ENCODE results near the gene FRMPD4.

FRMPD4 gene

DNA sequence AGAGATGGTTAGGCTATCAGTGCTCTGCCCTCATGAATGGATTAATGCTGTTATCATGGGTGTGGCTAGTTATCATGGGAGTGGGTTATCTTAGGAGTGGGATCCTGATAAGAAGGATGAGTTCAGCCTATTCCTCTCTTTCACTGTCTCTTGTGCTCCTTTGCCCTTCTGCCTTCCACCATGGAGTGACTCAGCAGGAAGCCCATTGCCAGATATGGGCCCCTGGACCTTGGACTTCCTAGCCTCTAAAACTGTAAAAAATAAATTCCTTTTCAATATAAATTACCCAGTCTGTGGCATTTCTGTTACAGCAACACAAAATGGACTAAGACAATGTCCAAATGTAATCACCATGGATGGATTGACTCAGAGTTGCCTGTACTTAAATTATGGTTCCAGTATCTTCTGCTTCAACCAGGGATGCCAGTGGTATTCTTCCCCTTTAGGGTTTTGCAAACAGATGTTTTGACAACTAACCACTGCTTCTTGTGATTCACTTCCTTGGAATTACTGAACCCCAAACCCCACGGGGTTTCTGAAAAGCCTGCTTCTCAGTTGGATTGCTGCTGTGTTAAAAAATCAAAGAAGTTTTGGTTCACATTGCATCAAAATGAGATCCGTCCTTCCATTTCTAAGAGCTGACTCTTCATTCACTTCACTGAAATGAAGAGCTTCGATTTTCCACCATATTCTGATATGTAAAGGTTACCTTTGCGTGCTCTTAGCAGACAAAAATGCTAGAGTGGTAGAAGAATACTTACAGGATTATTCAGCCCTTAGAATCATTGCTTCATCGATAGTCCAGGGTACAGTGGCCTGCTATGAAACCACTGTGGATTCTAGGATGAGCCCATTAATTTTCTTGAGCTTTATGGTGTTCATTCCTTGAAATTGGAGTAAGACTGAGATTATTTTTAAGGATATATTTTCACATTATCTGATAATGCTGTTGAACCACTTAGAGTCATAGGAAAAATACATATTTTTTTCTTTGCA lies 107.7 kb downstream of the FRMPD4 start:
- TF ChIP-seq ARNTL (CRISPR knock-in tag; IDR thresholded peaks at IDR 0.05; ENCODE audit: borderline replicate concordance, low read depth) (no peak), ZNF565 (CRISPR knock-in tag; conservative IDR thresholded peaks at IDR 0.05; ENCODE audit: low read depth) (no peak), ZNF8 (CRISPR knock-in tag; IDR thresholded peaks at IDR 0.05) (no peak), CSDC2 (CRISPR knock-in tag; IDR thresholded peaks at IDR 0.05) (no peak), GLIS3 (CRISPR knock-in tag; IDR thresholded peaks at IDR 0.05) (no peak), BACH2 (CRISPR knock-in tag; IDR thresholded peaks at IDR 0.05; ENCODE audit: borderline replicate concordance) (no peak), ZNF70 (CRISPR knock-in tag; IDR thresholded peaks at IDR 0.05) (no peak), ZC3H10 (CRISPR knock-in tag; IDR thresholded peaks at IDR 0.05) (no peak), ISL1 (CRISPR knock-in tag; IDR thresholded peaks at IDR 0.05) (no peak), TCF4 (CRISPR knock-in tag; IDR thresholded peaks at IDR 0.05; ENCODE audit: borderline replicate concordance) (no peak), TOX (CRISPR knock-in tag; IDR thresholded peaks at IDR 0.05; ENCODE audit: borderline replicate concordance) (no peak)
- TF ChIP-seq, protein P1, sequence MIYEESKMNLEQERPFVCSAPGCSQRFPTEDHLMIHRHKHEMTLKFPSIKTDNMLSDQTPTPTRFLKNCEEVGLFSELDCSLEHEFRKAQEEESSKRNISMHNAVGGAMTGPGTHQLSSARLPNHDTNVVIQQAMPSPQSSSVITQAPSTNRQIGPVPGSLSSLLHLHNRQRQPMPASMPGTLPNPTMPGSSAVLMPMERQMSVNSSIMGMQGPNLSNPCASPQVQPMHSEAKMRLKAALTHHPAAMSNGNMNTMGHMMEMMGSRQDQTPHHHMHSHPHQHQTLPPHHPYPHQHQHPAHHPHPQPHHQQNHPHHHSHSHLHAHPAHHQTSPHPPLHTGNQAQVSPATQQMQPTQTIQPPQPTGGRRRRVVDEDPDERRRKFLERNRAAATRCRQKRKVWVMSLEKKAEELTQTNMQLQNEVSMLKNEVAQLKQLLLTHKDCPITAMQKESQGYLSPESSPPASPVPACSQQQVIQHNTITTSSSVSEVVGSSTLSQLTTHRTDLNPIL (CRISPR knock-in tag; IDR thresholded peaks at IDR 0.05; ENCODE audit: low read depth) = no peak
- TF ChIP-seq, protein P2, sequence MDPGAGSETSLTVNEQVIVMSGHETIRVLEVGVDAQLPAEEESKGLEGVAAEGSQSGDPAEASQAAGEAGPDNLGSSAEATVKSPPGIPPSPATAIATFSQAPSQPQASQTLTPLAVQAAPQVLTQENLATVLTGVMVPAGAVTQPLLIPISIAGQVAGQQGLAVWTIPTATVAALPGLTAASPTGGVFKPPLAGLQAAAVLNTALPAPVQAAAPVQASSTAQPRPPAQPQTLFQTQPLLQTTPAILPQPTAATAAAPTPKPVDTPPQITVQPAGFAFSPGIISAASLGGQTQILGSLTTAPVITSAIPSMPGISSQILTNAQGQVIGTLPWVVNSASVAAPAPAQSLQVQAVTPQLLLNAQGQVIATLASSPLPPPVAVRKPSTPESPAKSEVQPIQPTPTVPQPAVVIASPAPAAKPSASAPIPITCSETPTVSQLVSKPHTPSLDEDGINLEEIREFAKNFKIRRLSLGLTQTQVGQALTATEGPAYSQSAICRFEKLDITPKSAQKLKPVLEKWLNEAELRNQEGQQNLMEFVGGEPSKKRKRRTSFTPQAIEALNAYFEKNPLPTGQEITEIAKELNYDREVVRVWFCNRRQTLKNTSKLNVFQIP (CRISPR knock-in tag; IDR thresholded peaks at IDR 0.05; ENCODE audit: borderline replicate concordance, low read depth) = no peak
- TF ChIP-seq, protein P3, sequence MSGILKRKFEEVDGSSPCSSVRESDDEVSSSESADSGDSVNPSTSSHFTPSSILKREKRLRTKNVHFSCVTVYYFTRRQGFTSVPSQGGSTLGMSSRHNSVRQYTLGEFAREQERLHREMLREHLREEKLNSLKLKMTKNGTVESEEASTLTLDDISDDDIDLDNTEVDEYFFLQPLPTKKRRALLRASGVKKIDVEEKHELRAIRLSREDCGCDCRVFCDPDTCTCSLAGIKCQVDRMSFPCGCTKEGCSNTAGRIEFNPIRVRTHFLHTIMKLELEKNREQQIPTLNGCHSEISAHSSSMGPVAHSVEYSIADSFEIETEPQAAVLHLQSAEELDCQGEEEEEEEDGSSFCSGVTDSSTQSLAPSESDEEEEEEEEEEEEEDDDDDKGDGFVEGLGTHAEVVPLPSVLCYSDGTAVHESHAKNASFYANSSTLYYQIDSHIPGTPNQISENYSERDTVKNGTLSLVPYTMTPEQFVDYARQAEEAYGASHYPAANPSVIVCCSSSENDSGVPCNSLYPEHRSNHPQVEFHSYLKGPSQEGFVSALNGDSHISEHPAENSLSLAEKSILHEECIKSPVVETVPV (CRISPR knock-in tag; IDR thresholded peaks at IDR 0.05) = no peak
- no peak for ATAC-seq

DNA sequence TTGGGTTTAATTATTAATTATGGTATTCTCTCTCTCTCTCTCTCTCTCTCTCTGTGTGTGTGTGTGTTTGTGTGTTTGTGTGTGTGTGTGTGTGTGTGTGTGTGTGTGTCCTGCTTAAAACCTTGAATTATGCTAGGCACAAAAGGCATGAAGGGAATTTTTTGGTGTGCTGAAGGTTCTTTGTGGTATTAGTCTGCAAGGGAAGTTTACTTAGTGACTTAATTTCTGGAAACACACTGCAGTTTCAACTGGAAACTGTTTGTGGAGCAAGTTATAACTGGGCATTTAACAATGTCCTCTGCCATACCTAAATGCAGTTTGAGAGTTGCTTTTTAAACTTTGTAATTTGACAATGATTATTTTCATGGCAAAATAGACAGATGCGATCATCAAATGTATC lies 111.7 kb downstream of the FRMPD4 start:
- ATAC-seq = no peak
- no peak for TF ChIP-seq CSDC2 (CRISPR knock-in tag; IDR thresholded peaks at IDR 0.05)
- TF ChIP-seq ZNF565 (CRISPR knock-in tag; conservative IDR thresholded peaks at IDR 0.05; ENCODE audit: low read depth) = no peak
- no peak for TF ChIP-seq ZNF8 (CRISPR knock-in tag; IDR thresholded peaks at IDR 0.05)
- TF ChIP-seq, protein P2 (CRISPR knock-in tag; IDR thresholded peaks at IDR 0.05; ENCODE audit: borderline replicate concordance, low read depth) = no peak
- TF ChIP-seq TOX (CRISPR knock-in tag; IDR thresholded peaks at IDR 0.05; ENCODE audit: borderline replicate concordance) = no peak

DNA sequence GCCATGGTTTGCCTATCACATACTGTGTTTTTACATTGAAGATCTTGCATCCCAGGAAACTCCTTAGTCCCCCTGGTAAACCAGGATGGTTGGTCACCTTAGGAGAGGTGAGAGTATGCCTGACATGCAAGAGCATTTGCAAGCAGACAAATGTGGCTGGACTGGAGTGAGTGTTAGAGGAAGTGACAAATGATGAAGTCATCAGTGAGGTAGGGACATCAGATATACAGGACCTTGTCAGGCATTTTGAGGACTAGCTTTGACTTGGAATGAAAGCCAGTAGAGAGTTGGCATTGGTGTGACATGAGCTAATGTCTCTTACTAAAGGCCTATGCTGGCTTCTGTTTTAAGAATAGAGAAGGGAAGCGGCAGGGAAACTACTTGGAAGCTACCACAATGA lies 124.9 kb downstream of the FRMPD4 start:
- TF ChIP-seq ZNF70 (CRISPR knock-in tag; IDR thresholded peaks at IDR 0.05) (no peak), ZNF565 (CRISPR knock-in tag; conservative IDR thresholded peaks at IDR 0.05; ENCODE audit: low read depth) (no peak), GLIS3 (CRISPR knock-in tag; IDR thresholded peaks at IDR 0.05) (no peak), ESRRG (CRISPR knock-in tag; IDR thresholded peaks at IDR 0.05) (no peak), RARB (CRISPR knock-in tag; IDR thresholded peaks at IDR 0.05) (no peak), ZFP3 (CRISPR knock-in tag; IDR thresholded peaks at IDR 0.05) (no peak), TCF4 (CRISPR knock-in tag; IDR thresholded peaks at IDR 0.05; ENCODE audit: borderline replicate concordance) (no peak), PPARA (CRISPR knock-in tag; IDR thresholded peaks at IDR 0.05; ENCODE audit: borderline replicate concordance) (no peak), TOX (CRISPR knock-in tag; IDR thresholded peaks at IDR 0.05; ENCODE audit: borderline replicate concordance) (no peak), ZNF8 (CRISPR knock-in tag; IDR thresholded peaks at IDR 0.05) (no peak), BACH2 (CRISPR knock-in tag; IDR thresholded peaks at IDR 0.05; ENCODE audit: borderline replicate concordance) (no peak), OSR1 (CRISPR knock-in tag; IDR thresholded peaks at IDR 0.05) (no peak), ZFP30 (CRISPR knock-in tag; IDR thresholded peaks at IDR 0.05) (no peak), ARNTL (CRISPR knock-in tag; IDR thresholded peaks at IDR 0.05; ENCODE audit: borderline replicate concordance, low read depth) (no peak)
- TF ChIP-seq, protein P1 (CRISPR knock-in tag; IDR thresholded peaks at IDR 0.05; ENCODE audit: low read depth) = no peak
- TF ChIP-seq, protein P3 (CRISPR knock-in tag; IDR thresholded peaks at IDR 0.05) = no peak
- TF ChIP-seq, protein P4, sequence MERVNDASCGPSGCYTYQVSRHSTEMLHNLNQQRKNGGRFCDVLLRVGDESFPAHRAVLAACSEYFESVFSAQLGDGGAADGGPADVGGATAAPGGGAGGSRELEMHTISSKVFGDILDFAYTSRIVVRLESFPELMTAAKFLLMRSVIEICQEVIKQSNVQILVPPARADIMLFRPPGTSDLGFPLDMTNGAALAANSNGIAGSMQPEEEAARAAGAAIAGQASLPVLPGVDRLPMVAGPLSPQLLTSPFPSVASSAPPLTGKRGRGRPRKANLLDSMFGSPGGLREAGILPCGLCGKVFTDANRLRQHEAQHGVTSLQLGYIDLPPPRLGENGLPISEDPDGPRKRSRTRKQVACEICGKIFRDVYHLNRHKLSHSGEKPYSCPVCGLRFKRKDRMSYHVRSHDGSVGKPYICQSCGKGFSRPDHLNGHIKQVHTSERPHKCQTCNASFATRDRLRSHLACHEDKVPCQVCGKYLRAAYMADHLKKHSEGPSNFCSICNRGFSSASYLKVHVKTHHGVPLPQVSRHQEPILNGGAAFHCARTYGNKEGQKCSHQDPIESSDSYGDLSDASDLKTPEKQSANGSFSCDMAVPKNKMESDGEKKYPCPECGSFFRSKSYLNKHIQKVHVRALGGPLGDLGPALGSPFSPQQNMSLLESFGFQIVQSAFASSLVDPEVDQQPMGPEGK (CRISPR knock-in tag; IDR thresholded peaks at IDR 0.05; ENCODE audit: borderline replicate concordance) = no peak
- ATAC-seq = no peak

All from SK-N-SH treated with all-trans-retinoic acid at 6 μM for 48 hours (cell line).